HG03139 (cell line): ENCODE measurements around the gene SLC28A1.
"Not testable (repeated sequence)": the region's sequence is repeated elsewhere in the genome, so short reads cannot be mapped to it uniquely, and the experiment has no call there.

Experiments
- ATAC-seq: cut with Tn5 transposase; IDR thresholded peaks from one replicate; pipeline ENCODE4 v1.9.1; 2021; ENCODE audit not compliant: unreplicated experiment

Gene SLC28A1, protein sequence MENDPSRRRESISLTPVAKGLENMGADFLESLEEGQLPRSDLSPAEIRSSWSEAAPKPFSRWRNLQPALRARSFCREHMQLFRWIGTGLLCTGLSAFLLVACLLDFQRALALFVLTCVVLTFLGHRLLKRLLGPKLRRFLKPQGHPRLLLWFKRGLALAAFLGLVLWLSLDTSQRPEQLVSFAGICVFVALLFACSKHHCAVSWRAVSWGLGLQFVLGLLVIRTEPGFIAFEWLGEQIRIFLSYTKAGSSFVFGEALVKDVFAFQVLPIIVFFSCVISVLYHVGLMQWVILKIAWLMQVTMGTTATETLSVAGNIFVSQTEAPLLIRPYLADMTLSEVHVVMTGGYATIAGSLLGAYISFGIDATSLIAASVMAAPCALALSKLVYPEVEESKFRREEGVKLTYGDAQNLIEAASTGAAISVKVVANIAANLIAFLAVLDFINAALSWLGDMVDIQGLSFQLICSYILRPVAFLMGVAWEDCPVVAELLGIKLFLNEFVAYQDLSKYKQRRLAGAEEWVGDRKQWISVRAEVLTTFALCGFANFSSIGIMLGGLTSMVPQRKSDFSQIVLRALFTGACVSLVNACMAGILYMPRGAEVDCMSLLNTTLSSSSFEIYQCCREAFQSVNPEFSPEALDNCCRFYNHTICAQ

DNA sequence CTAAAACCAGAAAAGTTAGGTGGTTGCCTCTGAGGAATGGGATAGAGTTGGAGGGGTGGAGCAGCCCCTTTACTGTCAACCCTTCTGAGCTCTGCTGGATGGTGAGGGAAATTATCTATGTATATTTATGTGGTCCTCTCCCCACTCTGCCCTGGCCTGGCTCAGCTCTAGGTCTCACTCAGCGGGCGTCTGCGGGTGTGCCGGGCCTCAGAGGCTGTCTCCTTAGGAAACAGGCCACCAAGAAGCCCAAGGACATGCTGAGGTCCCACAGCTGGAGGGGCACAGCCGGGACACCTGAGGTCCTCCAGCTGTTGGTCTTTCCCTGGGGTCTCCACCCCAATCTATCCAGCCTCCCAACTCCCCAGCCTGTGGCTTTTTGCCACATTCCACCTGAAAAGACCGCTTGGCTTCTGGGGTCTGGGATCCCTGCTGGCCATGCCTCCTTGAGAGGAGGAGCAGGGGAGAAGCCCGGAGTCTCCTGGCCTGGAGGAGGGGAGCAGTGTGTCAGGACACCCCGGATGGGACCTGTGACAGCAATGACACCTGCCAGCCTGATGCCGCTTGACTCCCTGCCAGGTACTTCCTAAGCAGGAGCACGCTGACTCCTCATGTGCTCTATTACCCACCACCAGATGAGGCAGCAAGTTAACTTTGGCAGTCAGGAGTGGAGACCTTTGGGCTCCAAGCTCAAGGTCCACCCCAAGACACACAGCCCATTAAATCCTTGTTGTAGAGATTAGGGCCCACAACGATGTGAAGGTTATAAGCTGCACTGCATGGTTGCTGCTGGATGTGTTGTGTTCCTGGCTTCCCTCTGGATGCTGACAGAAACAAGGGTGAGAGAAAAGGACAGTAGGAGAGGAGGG lies at the start of gene SLC28A1:
Gene SLC28A1 (plus strand): TSS at position 747 of the 866 bp plus-strand sequence. CDS start 3,099 bp downstream, outside the sequence.
- ATAC-seq, result no peak

DNA sequence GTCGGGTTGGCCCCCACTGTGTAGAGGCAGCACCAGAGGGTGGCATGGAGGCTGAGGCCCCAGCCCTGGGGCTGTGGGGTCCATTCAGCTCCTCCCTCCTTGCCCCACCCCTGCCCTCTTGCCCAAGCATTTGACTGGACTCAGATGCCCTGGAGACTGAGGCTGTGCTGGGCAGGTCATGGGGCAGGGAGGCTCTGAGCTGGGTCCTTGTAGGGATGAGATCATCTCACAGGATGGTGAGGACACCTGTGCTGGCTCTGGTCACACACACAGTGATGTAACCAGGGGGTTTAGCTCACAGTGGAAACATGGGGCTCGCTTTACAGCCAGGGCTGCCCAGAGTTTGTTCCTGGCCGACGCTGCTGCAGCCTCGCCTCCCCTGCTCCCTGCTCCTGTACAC lies 49.5 kb upstream of the SLC28A1 start:
- no peak for ATAC-seq

DNA sequence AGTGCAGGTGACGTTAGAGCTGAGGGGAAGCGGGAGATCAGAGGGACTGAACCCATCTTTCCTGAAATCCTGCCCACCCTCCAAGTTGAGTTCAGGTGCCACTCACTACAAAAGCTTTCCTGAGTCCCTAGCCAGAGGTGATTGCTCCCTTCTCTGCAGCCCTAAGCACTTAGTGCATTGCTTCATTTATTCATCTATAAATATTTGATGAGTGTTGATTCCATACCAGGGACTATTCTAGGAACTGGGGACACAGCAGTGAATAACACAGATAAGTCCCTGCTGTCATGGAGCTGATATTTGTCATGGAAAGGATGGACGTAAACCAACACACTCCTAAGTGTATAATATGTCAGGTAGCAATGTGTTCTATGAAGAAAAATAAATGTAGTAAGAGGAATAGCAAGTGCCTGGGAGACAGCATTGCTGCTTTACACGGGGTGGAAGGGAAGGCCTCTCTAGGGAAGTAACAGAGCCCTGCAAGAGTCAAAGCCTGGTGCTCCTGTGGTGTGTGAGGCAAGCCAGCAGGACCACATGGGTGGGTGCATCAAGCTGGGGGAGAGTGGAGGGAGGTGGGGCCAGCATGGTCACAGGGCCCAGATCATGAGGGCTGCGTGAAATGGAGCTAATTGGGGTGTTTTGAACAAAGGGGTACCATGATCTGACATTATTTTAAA lies 48.7 kb upstream of the SLC28A1 start:
- ATAC-seq, result no peak

DNA sequence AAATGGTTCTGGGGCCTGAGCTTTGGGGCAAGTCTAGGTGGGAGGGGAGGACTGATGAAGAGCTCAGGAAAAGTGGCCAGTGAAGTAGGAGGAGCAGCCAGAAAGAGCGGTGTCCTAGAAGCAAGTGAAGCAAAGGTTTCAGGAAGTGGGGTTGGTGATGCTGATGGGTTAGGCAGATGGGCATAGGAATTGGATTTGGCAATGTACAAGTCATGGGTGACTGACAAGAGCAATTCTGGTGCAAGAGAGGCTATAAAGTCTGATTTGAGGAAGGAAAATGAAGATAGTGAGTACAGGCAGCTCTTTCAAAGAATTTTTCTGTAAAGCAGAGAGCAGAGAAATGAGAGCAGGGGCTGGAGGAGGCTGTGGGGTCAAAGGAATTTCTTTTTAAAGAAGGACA lies 47.6 kb upstream of the SLC28A1 start:
- no peak for ATAC-seq

DNA sequence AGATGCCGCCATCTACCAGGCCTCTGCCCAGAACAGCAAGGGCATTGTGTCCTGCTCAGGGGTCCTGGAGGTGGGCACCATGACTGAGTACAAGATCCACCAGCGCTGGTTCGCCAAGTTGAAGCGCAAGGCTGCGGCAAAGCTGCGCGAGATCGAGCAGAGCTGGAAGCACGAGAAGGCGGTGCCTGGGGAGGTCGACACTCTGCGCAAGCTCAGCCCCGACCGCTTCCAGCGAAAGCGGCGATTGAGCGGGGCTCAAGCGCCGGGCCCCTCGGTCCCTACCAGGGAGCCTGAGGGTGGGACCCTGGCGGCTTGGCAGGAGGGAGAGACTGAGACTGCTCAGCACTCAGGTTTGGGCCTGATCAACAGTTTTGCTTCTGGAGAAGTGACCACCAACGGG lies 44.7 kb upstream of the SLC28A1 start:
- no peak for ATAC-seq

DNA sequence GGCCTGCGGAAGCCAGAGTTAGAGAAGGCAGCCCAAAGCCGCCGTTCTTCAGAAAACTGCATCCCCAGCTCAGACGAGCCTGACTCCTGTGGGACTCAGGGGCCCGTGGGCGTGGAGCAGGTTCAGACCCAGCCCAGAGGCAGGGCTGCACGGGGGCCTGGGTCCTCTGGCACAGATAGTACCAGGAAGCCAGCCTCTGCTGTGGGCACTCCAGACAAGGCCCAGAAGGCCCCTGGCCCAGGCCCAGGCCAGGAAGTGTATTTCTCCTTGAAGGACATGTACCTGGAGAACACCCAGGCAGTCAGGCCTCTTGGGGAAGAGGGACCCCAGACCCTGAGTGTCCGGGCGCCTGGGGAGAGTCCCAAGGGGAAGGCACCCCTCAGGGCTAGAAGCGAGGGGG lies 44.2 kb upstream of the SLC28A1 start:
- no peak for ATAC-seq

DNA sequence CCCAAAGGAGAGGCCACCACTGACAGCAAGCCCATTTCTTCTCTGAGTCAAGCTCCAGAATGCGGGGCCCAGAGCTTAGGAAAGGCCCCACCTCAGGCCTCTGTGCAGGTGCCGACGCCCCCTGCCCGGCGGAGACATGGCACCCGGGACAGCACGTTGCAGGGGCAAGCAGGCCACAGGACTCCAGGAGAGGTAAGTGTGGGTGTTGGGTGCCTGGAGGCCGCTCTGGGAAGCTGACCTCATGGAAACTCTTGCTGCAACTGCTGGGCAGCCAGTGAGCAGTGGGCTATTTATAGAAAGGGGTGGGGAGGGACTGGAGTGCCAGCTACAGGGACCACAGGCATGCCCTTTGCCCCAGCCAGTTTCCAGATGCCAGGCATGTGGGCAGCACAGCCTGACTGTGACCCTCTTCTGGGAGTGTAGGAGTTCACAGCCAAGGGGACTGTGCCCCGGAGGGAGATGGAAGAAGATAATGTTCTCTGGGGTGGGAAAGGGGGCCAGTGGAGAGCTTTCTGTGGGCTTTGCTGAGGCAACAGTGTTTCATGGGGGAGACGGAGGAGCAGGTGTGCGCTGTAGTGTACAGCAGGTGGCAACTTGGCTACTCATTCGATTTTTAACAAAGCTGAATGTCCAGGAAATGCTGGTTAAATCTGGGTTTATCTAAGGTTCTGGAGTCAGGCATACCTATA lies 43.6 kb upstream of the SLC28A1 start:
- ATAC-seq, result no peak

DNA sequence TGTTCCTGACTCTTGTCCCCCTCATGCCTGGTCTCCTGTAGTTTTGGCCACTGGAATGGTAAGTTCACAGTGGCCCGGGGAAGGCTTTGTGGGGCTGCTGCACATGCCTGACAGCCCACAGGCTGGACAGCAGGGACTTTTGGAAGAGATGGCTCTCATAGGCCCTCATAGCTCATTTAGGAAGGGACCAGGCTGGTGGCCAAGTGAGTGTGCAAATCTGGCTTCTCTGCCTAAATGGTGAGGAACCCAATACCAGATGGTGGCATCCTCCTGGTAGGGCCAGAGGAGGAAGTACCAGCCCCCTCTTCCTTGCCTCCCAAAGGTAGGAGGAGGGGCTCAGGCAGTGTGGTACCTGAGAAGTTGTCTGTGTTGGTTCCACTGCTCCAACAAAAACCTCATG lies 41.7 kb upstream of the SLC28A1 start:
- ATAC-seq, result no peak

DNA sequence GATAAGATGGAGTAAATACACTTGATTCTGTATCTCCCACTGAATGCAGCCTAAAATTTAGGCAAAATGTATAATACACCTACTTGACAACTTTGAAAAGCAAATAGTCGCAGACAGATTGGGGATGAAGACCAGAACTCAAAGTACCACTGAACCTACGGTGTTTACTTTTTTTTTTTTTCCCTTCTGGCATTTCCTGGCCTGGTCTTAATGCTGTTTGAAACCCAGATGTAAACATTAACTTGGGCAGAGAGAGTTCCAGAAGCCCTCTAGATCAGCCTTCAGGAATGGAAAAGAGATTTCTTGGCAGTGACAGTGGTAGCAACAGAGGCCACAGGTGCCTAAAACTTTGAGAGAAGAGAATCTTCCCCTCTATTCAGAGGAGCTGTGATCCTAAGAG lies 39.5 kb upstream of the SLC28A1 start:
- no peak for ATAC-seq

DNA sequence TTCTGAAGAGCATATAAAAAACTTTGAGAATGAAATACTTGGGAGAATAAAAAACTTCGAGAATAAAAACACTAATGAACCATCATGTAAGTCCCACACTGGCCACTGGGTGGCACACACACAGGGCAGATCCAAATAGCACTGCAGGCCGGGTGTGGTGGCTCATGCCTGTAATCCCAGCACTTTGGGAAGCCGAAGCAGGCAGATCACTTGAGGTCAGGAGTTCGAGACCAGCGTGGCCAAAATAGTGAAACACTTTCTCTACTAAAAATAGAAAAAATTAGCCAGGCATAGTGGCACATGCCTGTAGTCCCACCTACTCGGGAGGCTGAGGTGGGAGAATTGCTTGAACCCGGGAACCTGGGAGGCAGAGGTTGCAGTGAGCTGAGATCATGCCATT lies 38.8 kb upstream of the SLC28A1 start:
- ATAC-seq, result not testable (repeated sequence)

DNA sequence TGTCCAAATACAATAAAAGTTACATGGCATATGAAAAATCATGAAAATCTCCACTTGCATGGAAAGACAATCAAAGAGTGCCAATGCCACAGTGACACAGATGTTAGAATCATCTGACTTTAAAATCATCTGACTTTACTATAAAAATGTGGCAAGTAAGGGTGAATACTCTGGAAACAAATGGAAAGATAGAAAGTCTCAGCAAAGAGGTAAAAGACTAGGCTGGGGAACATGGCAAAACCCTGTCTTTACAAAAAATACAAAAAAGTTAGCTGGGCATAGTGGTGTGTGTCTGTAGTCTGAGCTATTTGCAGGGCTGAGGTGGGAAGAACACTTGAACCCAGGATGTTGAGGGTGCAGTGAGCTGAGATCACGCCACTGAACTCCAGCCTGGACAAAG lies 38.2 kb upstream of the SLC28A1 start:
- ATAC-seq, result no peak

DNA sequence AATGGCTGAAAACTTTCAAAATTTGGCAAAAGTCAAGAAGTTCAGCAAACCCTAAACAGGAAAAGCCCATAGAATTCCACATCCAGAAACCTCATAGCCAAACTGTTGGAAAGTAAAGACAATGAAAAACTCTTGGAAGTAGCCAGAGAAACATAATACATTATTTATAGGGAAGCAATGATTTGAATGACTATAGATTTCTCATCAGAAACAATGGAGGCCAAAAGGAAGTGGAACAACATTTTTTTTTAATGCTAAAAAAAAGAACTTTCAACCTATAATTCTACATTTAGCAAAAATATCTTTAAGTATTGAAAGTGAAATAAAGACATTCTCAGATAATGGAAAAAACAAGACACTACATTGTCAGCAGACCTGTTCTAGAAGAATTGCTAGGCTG lies 37.1 kb upstream of the SLC28A1 start:
- no peak for ATAC-seq

DNA sequence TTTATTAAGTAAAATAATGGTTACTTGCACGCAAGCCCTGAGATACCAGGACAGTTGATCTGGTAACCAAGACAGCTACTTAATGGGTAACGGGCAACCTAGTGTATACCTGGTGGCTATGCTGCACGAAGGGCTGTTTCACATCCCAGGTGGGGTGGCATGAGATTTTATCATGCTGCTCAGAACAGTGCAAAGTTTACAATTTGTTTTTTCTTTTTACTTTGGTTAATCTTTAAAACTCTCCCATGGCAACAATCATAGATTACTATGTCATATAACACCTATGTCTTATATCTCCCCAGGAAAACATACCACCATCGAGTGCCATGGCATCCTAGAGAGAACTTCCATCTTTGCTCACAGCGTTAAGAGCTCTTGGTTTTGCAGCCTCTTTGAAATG lies 32.2 kb upstream of the SLC28A1 start:
- ATAC-seq, result no peak

DNA sequence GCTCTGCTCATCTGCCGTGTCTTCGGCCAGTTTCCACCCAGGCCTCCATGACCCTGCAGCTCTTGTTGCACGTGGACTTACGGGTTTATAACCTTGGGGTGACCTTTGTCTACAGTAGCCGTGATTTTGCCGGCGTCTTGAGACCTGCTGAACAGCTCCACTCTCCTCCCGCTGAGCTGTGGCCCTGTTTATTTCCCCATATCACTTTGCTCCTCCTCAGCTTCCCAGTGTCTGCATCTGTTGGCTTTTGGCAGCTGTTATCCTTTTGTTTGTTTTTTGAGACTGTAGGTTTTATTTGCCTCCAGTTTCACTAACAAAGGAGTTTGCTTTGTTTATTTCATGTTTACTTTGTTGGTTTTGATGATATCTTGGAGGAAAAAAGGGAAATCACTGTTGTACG lies 29.3 kb upstream of the SLC28A1 start:
- no peak for ATAC-seq

DNA sequence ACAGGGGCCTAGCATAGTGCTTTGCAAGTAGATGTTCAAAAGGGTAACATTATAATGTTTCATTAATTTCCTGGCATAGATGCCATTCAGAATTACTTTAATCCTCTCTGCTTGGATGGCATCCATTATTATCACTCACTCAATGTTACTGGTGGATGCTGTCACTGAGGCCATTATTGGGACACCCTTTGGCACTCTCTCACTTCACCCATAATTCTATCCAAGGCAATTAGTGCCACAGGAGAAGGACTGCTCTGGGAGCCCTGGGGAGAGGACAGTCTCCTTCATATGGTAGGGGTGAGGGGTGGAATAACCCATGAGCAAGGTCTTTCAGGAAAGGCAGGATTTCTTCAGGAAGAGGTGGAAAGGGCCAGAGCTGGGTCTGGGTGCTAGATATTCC lies 28.7 kb upstream of the SLC28A1 start:
- ATAC-seq, result no peak

DNA sequence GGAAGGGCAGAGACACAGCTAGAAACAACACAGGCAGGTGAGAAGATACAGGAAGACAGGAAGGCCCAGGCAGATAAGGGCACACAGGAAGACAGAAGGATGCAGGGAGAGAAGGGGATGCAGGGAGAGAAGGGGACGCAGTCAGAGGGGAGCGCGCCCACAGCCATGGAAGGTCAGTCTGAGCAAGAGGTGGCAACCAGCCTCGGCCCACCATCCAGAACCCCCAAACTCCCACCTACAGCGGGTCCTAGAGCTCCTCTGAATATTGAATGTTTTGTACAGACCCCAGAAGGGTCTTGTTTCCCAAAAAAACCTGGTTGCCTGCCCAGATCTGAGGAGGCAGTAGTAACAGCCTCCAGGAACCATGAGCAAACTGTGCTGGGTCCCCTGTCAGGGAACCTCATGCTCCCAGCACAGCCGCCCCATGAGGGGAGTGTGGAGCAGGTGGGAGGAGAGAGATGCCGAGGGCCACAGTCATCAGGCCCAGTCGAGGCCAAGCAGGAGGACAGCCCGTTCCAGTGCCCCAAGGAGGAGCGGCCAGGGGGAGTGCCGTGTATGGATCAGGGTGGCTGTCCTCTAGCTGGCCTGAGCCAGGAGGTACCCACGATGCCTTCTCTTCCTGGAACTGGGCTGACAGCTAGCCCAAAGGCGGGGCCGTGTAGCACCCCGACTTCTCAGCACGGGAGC lies 27.6 kb upstream of the SLC28A1 start:
- no peak for ATAC-seq

DNA sequence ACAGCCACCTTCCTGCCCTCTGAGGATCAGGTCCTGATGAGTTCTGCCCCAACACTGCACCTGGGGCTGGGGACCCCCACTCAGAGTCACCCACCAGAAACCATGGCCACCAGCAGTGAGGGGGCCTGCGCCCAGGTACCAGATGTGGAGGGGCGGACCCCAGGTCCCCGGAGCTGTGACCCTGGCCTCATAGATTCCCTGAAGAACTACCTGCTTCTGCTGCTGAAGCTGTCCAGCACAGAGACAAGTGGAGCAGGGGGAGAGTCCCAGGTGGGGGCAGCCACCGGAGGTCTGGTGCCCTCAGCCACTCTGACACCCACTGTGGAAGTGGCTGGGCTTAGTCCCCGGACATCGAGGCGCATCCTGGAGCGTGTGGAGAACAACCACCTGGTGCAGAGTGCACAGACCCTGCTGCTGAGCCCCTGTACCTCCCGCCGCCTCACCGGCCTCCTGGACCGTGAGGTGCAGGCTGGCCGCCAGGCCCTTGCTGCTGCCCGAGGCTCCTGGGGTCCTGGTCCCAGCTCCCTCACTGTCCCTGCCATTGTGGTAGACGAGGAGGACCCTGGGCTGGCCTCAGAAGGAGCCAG lies 27.0 kb upstream of the SLC28A1 start:
- no peak for ATAC-seq

DNA sequence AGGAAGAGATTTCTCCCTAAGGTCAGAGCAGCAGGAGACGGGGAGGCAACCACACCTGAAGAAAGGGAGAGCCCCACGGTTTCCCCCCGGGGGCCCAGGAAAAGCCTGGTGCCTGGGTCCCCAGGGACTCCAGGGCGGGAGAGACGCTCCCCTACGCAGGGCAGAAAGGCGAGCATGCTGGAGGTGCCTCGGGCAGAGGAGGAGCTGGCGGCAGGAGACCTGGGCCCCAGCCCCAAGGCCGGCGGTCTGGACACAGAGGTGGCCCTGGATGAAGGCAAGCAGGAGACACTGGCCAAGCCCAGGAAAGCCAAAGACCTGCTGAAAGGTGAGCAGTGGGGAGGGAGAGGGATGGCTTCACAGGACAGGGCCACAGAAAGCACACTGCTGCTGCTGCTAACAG lies 26.2 kb upstream of the SLC28A1 start:
- ATAC-seq, result no peak

DNA sequence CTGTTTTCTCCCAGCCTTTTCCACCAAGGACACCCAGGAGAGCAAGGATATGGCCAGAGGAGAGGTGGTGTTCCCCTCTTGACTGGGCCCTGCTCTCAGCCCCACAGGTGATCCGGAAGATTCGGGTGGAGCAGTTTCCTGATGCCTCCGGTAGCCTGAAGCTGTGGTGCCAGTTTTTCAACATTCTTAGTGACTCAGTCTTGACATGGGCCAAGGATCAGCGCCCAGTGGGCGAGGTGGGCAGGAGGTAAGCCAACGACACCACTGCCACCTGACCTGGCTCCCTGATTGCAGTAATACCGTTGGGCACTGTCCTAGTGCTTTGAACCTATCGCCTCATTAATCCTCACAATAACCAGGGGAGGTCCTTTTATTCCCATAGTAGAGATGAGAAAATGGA lies 25.3 kb upstream of the SLC28A1 start:
- no peak for ATAC-seq

DNA sequence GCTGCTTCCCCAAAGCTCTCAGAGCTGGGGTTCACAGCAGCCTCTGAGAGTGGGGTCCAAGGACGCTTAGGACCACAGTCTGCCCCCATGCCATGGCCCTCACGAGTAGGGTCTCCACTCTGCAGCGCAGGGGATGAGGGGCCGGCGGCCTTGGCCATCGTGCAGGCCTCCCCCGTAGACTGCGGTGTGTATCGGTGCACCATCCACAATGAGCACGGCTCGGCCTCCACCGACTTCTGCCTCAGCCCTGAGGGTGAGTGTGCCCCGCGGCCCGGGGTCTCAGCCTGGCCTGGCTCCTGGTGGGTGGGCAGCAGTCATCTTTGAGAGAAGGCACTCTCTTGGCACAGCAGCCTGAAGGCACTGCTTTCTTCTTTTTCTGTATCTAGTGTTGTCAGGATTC lies 24.8 kb upstream of the SLC28A1 start:
- ATAC-seq, result no peak
